Neural cell (in vitro differentiated cells): Measurements from ENCODE around the gene UNC5A. TPM values are rescaled to one million over a fixed set of nuclear protein-coding genes. Genes with fewer than 3 reads are reported as not detected.

ENCODE experiments used
- H2AFZ ChIP-seq: fragments of 200-600, 300-800 bp; sonication (generic), shearing (Covaris generic); 2 replicates; pipeline ENCODE4 v1.6.0; 2014; ENCODE audit warnings: low read depth, mild to moderate bottlenecking, antibody characterized with exemption, low read length, moderate library complexity
- H3F3A ChIP-seq: fragments of 200-600 bp; shearing (Covaris generic); 2 replicates; pipeline ENCODE4 v1.6.1; 2016; ENCODE audit warnings: mild to moderate bottlenecking, moderate library complexity, mixed read lengths, antibody characterized with exemption, low read length; ENCODE audit not compliant: insufficient read depth, poor library complexity, severe bottlenecking
- H3K27ac ChIP-seq: fragments of 200-600, 300-800 bp; sonication (generic), shearing (Covaris generic); 2 replicates; pipeline ENCODE4 v1.5.1; 2014; ENCODE audit warnings: mild to moderate bottlenecking, low read length, moderate library complexity
- H3K27me3 ChIP-seq: fragments of 300-800, 200-600 bp; sonication (generic), shearing (Covaris generic); 2 replicates; pipeline ENCODE4 v1.6.0; 2014; ENCODE audit warnings: mild to moderate bottlenecking, low read depth, low read length, moderate library complexity; ENCODE audit not compliant: insufficient read depth
- H3K36me3 ChIP-seq: fragments of 300-800, 200-600 bp; sonication (generic), shearing (Covaris generic); 2 replicates; pipeline ENCODE4 v1.5.1; 2014; ENCODE audit warnings: mild to moderate bottlenecking, antibody characterized with exemption, low read length, moderate library complexity; ENCODE audit not compliant: insufficient read depth
- H3K4me2 ChIP-seq: fragments of 300-800, 200-600 bp; sonication (generic), shearing (Covaris generic); 2 replicates; pipeline ENCODE4 v1.6.0; 2014; ENCODE audit warnings: mild to moderate bottlenecking, low read length
- H3K4me3 ChIP-seq: fragments of 300-800, 200-600 bp; sonication (generic), shearing (Covaris generic); 2 replicates; pipeline ENCODE4 v1.5.1; 2014; ENCODE audit warnings: mild to moderate bottlenecking, low read length, moderate library complexity
- H3K79me2 ChIP-seq: fragments of 200-600 bp; shearing (Covaris generic); replicated peaks from 2 replicates; pipeline ENCODE4 v1.6.0; 2014; ENCODE audit warnings: mild to moderate bottlenecking, low read length, moderate library complexity; ENCODE audit not compliant: insufficient read depth
- H3K9ac ChIP-seq: fragments of 300-800, 200-600 bp; sonication (generic), shearing (Covaris generic); 2 replicates; pipeline ENCODE4 v1.6.1; 2016; ENCODE audit warnings: mild to moderate bottlenecking, low read length, mixed read lengths
- H3K9me2 ChIP-seq: fragments of 200-600 bp; shearing (Covaris generic); 2 replicates; pipeline ENCODE4 v1.6.1; 2016; ENCODE audit warnings: mild to moderate bottlenecking, low read length, mixed read lengths; ENCODE audit not compliant: insufficient read depth
- H3K9me3 ChIP-seq: fragments of 200-600, 300-800 bp; sonication (generic), shearing (Covaris generic); 2 replicates; pipeline ENCODE4 v1.6.1; 2016; ENCODE audit warnings: mild to moderate bottlenecking, mixed run types, low read length, moderate library complexity, mixed read lengths
- H4K20me1 ChIP-seq: fragments of 200-600 bp; shearing (Covaris generic); 2 replicates; pipeline ENCODE4 v1.6.1; 2016; ENCODE audit warnings: mild to moderate bottlenecking, mixed run types; ENCODE audit not compliant: insufficient read depth
- EP300 ChIP-seq: fragments of 450-650 bp; conservative IDR thresholded peaks from 2 replicates; pipeline ENCODE4 v1.6.1; 2014; ENCODE audit warnings: antibody characterized with exemption, mild to moderate bottlenecking, moderate library complexity; ENCODE audit not compliant: poor library complexity, severe bottlenecking
- EZH2 ChIP-seq: fragments of 200-600, 300-800 bp; shearing (Covaris generic), sonication (generic); IDR thresholded peaks from 2 replicates; pipeline ENCODE4 v1.6.1; 2014; ENCODE audit warnings: antibody characterized with exemption, low read length, borderline replicate concordance, mild to moderate bottlenecking; ENCODE audit not compliant: insufficient read depth, poor library complexity, severe bottlenecking
- MXI1 ChIP-seq: fragments of 450-650 bp; conservative IDR thresholded peaks from 2 replicates; pipeline ENCODE4 v1.6.1; 2014; ENCODE audit warnings: antibody characterized with exemption, mild to moderate bottlenecking; ENCODE audit not compliant: poor library complexity, severe bottlenecking
- POLR2AphosphoS5 ChIP-seq: IDR thresholded peaks from 2 replicates; pipeline ENCODE4 v1.6.1; 2012
- RAD21 ChIP-seq: fragments of 450-650 bp; conservative IDR thresholded peaks from 2 replicates; pipeline ENCODE4 v1.6.1; 2014; ENCODE audit warnings: antibody characterized with exemption, mild to moderate bottlenecking, moderate library complexity
- SMC3 ChIP-seq: fragments of 450-650 bp; conservative IDR thresholded peaks from 2 replicates; pipeline ENCODE4 v1.6.1; 2014; ENCODE audit warnings: antibody characterized with exemption, mild to moderate bottlenecking, moderate library complexity; ENCODE audit not compliant: poor library complexity
- TAF1 ChIP-seq: IDR thresholded peaks from 2 replicates; pipeline ENCODE4 v1.6.1; 2012; ENCODE audit warnings: low read depth
- polyA plus RNA-seq: library from polyadenylated mRNA; depleted of rRNA; stranded (reverse); fragments of >200 nt; gene quantifications from 2 replicates; pipeline ENCODE4 v1.2.3, GENCODE V29; 2014
- TF ChIP-seq, protein P1 (sequence below): fragments of 450-650 bp; IDR thresholded peaks from 2 replicates; pipeline ENCODE4 v1.5.1; 2014; ENCODE audit warnings: antibody characterized with exemption, mild to moderate bottlenecking, moderate library complexity; ENCODE audit not compliant: poor library complexity, severe bottlenecking
- TF ChIP-seq, protein P2 (sequence below): IDR thresholded peaks from 2 replicates; pipeline ENCODE4 v1.6.1; 2012; ENCODE audit warnings: borderline replicate concordance

UNC5A gene
- polyA plus RNA-seq, 1 donor from 2014 or later, result 2.7 TPM

DNA sequence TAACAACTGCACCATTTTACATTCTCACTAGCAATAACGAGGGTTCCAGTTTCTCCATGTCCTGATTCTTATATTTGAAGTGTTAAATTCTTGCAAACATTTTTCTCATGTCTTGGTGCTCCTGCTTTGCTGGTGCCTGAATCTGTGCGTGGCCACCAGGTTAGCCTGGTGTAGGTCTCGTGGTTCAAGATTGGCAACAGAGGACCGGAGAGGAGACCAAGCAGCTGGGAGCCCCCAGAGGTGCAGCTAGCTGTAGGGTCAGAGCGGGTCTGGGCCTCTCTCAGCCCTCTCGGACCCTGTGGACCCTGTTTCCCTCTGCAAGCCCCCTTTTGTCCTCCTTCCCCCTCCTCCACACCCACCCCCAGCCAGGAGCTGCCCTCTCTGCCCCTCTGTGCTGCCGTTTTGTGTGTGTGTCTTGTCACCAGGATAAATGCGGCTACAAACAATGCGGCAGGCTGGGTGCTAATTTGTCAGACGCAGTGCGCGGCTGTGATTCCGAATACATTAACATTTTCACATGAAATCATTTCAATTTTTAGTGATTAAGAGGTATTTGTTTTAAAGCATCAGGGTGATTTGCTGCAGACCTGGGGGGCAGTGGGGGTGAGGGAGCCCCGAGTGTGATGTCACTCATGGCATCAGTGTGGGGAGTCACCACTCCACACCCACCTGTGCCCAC is 17.5 kb downstream of the UNC5A start:
- H3K4me2 ChIP-seq, result no peak overlapping the region
- no peaks in the 10 kb centered on the region for H3K9me2 ChIP-seq
- no peaks in the 10 kb centered on the region for H3K27me3 ChIP-seq
- no peaks in the 10 kb centered on the region for H3K9me3 ChIP-seq
- TF ChIP-seq POLR2AphosphoS5, result no peak
- TF ChIP-seq RAD21, result no peak
- no peak for TF ChIP-seq MXI1
- TF ChIP-seq EP300, result no peak
- TF ChIP-seq EZH2, result no peak
- TF ChIP-seq, protein P1, sequence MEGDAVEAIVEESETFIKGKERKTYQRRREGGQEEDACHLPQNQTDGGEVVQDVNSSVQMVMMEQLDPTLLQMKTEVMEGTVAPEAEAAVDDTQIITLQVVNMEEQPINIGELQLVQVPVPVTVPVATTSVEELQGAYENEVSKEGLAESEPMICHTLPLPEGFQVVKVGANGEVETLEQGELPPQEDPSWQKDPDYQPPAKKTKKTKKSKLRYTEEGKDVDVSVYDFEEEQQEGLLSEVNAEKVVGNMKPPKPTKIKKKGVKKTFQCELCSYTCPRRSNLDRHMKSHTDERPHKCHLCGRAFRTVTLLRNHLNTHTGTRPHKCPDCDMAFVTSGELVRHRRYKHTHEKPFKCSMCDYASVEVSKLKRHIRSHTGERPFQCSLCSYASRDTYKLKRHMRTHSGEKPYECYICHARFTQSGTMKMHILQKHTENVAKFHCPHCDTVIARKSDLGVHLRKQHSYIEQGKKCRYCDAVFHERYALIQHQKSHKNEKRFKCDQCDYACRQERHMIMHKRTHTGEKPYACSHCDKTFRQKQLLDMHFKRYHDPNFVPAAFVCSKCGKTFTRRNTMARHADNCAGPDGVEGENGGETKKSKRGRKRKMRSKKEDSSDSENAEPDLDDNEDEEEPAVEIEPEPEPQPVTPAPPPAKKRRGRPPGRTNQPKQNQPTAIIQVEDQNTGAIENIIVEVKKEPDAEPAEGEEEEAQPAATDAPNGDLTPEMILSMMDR, result no peak
- TF ChIP-seq, protein P2, sequence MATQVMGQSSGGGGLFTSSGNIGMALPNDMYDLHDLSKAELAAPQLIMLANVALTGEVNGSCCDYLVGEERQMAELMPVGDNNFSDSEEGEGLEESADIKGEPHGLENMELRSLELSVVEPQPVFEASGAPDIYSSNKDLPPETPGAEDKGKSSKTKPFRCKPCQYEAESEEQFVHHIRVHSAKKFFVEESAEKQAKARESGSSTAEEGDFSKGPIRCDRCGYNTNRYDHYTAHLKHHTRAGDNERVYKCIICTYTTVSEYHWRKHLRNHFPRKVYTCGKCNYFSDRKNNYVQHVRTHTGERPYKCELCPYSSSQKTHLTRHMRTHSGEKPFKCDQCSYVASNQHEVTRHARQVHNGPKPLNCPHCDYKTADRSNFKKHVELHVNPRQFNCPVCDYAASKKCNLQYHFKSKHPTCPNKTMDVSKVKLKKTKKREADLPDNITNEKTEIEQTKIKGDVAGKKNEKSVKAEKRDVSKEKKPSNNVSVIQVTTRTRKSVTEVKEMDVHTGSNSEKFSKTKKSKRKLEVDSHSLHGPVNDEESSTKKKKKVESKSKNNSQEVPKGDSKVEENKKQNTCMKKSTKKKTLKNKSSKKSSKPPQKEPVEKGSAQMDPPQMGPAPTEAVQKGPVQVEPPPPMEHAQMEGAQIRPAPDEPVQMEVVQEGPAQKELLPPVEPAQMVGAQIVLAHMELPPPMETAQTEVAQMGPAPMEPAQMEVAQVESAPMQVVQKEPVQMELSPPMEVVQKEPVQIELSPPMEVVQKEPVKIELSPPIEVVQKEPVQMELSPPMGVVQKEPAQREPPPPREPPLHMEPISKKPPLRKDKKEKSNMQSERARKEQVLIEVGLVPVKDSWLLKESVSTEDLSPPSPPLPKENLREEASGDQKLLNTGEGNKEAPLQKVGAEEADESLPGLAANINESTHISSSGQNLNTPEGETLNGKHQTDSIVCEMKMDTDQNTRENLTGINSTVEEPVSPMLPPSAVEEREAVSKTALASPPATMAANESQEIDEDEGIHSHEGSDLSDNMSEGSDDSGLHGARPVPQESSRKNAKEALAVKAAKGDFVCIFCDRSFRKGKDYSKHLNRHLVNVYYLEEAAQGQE, result no peak
- no peak for TF ChIP-seq TAF1
- no peak for TF ChIP-seq SMC3
- H3K79me2 ChIP-seq, result no peaks in the 10 kb centered on the region
- H3K36me3 ChIP-seq, result no peaks in the 10 kb centered on the region
- no peaks in the 10 kb centered on the region for H4K20me1 ChIP-seq
- no peaks in the 10 kb centered on the region for H3F3A ChIP-seq
- H3K4me3 ChIP-seq, result no peak overlapping the region
- no peak overlapping the region for H2AFZ ChIP-seq
- H3K27ac ChIP-seq, result no peak overlapping the region
- no peak overlapping the region for H3K9ac ChIP-seq

DNA sequence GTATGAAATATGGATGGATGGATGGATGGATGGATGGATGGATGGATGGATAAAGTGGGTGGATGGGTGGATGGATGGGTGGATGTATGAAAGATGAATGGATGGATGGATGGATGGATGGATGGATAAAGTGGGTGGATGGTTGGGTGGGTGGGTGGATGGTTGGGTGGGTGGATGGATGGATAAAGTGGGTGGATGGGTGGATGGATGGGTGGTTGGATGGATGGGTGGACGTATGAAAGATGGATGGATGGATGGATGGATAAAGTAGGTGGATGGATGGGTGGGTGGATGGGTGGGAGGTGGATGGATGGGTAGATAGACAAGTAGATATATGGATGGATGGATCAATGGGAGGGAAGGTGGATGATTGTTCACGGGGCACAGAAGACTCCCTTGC is 19.0 kb downstream of the UNC5A start:
- Histone ChIP-seq H3K9me2 (no peaks in the 10 kb centered on the region), H3K4me3 (no peak overlapping the region), H3F3A (no peaks in the 10 kb centered on the region), H3K4me2 (no peak overlapping the region), H3K27ac (no peak overlapping the region), H2AFZ (no peak overlapping the region), H3K9me3 (no peaks in the 10 kb centered on the region), H3K9ac (no peak overlapping the region), H3K27me3 (no peaks in the 10 kb centered on the region), H3K36me3 (no peaks in the 10 kb centered on the region), H4K20me1 (no peaks in the 10 kb centered on the region), H3K79me2 (no peaks in the 10 kb centered on the region)
- TF ChIP-seq TAF1 (no peak), POLR2AphosphoS5 (no peak), MXI1 (no peak), EP300 (no peak), SMC3 (no peak), EZH2 (no peak), RAD21 (no peak)
- TF ChIP-seq, protein P2, result no peak
- TF ChIP-seq, protein P1, result no peak
